ENCODE results near the gene PTH2. TPM values are rescaled to one million over a fixed set of nuclear protein-coding genes. Genes with fewer than 3 reads are reported as not detected.

PTH2 gene
- total RNA-seq, 1 experiment from 2014 or later: 0.96 TPM

DNA sequence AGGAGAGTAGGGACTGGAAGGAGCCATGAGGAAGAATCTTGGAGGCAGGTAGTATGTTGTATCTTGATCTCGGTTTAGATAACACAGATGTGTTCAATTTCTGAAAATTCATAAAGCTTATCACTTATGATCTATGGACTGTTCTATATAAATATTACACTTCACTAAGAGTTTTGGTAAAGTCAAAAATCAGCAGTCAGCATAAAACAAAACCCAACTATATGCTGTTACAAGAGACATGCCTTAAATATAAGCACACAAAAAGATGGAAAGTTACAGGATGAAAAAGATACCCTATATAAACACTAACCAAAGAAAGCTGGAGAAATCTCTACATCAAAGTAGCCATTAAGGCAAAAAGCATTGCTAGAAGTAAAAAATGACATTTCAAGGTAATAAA, 39.6 kb downstream of the PTH2 start:
- Histone ChIP-seq H4K5ac (ENCODE audit: insufficient read length, low read depth, low read length) (no peak overlapping the region), H3T11ph (ENCODE audit: low read length) (no peak overlapping the region), H4K8ac (replicated peaks; ENCODE audit: insufficient read length, low read depth, low read length) (no peak overlapping the region), H3K27me3 (ENCODE audit: insufficient read depth, low read length) (no peaks in the 10 kb centered on the region), H2BK120ac (ENCODE audit: low read depth, low read length, poor library complexity, severe bottlenecking) (no peak overlapping the region), H4K20me1 (ENCODE audit: control insufficient read depth, insufficient read depth, insufficient read length) (no peaks in the 10 kb centered on the region), H3K14ac (ENCODE audit: insufficient read depth, low read length) (no peak overlapping the region), H3K79me2 (ENCODE audit: insufficient read depth, low read length) (no peaks in the 10 kb centered on the region), H2AK5ac (ENCODE audit: insufficient read length, low read length) (no peak overlapping the region), H2BK15ac (ENCODE audit: low read depth, low read length) (no peak overlapping the region), H3K23ac (ENCODE audit: insufficient read length, low read depth, low read length) (no peak overlapping the region), H2BK12ac (ENCODE audit: insufficient read length, low read depth, low read length) (no peak overlapping the region), H3K27ac (ENCODE audit: insufficient read length, low read depth, low read length) (no peak overlapping the region), H4K91ac (ENCODE audit: insufficient read length, low read depth, low read length) (no peak overlapping the region), H3K56ac (ENCODE audit: insufficient read length, low read depth, low read length) (no peak overlapping the region), H2BK20ac (ENCODE audit: low read depth, low read length, poor library complexity, severe bottlenecking) (no peak overlapping the region), H3K4me1 (ENCODE audit: insufficient read depth, low read length) (no peaks in the 10 kb centered on the region), H2AFZ (ENCODE audit: low read length) (no peak overlapping the region), H3K4me2 (ENCODE audit: insufficient read depth, insufficient read length, low read length) (no peak overlapping the region), H2BK5ac (ENCODE audit: insufficient read length, low read length) (no peak overlapping the region), H3K23me2 (ENCODE audit: insufficient read length, low read depth, low read length, poor library complexity, severe bottlenecking) (no peaks in the 10 kb centered on the region), H3K9ac (ENCODE audit: extremely low read depth, insufficient read length, low read length) (no peak overlapping the region), H3K79me1 (ENCODE audit: insufficient read depth, low read depth, low read length, poor library complexity, severe bottlenecking) (no peaks in the 10 kb centered on the region), H3K4ac (ENCODE audit: low read depth, low read length) (no peak overlapping the region), H3K18ac (ENCODE audit: insufficient read length, low read depth, low read length) (no peak overlapping the region), H3K9me3 (ENCODE audit: control insufficient read depth, low read depth, low read length) (no peaks in the 10 kb centered on the region)
- Mint-ChIP-seq H3K36me3 (ENCODE audit: insufficient read depth in 1 of 3, low read depth in 3 of 3) (peaks cover 2 to 6% (median 3%) of the 10 kb centered on the region in 3 experiments; a peak in 4 of 7 replicates), H3K4me3 (no peak overlapping the region), H3K4me1 (peaks cover 0 to 9% of the 10 kb centered on the region in 2 experiments; a peak in 2 of 4 replicates), H3K27me3 (ENCODE audit: low read depth) (peaks cover 7% of the 10 kb centered on the region), H3K27ac (no peak overlapping the region), H3K9me3 (peaks cover 8 to 15% of the 10 kb centered on the region in 2 experiments)
- WGBS (ENCODE audit: extremely low coverage, insufficient read length, low lambda C conversion rate): no CpG with 5 or more reads among the region's 1 CpG
- no peak for DNase-seq
- TF ChIP-seq, protein P1, sequence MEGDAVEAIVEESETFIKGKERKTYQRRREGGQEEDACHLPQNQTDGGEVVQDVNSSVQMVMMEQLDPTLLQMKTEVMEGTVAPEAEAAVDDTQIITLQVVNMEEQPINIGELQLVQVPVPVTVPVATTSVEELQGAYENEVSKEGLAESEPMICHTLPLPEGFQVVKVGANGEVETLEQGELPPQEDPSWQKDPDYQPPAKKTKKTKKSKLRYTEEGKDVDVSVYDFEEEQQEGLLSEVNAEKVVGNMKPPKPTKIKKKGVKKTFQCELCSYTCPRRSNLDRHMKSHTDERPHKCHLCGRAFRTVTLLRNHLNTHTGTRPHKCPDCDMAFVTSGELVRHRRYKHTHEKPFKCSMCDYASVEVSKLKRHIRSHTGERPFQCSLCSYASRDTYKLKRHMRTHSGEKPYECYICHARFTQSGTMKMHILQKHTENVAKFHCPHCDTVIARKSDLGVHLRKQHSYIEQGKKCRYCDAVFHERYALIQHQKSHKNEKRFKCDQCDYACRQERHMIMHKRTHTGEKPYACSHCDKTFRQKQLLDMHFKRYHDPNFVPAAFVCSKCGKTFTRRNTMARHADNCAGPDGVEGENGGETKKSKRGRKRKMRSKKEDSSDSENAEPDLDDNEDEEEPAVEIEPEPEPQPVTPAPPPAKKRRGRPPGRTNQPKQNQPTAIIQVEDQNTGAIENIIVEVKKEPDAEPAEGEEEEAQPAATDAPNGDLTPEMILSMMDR (conservative IDR thresholded peaks at IDR 0.05): no peak
